NCI-H2081 (cell line): ENCODE data around the gene FNDC3B.
A peak's percentile ranks its signal among the peaks of the same experiment; 100 is the strongest.

ENCODE experiments used
- DNase-seq, 2 experiments: peaks; one replicate each; lab custom pipeline; 2025; lab: John Stamatoyannopoulos, UW

FNDC3B gene

GRCh38 chr3:172150268-172150667, 110.9 kb downstream of the FNDC3B start:
- no peak for DNase-seq

DNA sequence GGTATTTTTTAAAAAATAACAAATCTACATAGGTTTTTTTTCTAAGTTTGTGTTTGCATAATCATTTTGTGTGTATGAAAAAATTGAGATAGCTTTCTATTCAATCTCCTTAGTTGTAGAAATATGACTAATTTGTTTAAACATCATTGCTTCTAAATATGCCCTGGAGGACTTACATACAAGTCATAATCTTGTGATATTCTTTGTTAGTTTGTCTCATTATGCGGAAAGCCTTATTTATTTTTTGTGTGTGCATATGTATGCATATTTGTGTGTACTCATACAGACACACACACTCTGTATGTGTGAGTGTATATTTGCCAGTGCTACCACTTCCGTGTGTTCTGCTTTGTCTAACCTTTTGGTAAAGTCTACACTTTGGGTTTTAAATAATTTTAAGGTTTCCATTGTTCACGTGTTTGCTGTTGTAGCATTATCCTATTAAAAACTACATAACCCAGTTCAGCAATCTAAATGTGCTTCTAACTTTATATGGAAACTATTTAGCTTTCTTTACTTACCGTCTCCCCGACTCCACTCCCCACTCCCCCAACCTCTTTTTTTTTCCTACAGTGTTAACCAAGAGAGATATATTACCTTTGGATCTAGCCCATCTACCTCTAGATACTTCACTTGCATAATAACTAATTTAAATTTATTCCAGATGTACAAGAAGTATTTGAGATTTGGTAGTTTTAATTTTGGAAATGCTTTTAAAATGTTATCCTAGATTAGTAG, 111.7 kb downstream of the FNDC3B start:
- no peak for DNase-seq

GRCh38 chr3:172151651-172152649, 112.6 kb downstream of the FNDC3B start:
- no peak for DNase-seq

GRCh38 chr3:172152874-172153273, 113.5 kb downstream of the FNDC3B start:
- DNase-seq, result no peak

GRCh38 chr3:172153335-172153861, 114.0 kb downstream of the FNDC3B start:
- DNase-seq, result no peak

- DNase-seq, result no peak
Measured at GRCh38 chr3:172154768-172155664, 115.6 kb downstream of the FNDC3B start.

DNA sequence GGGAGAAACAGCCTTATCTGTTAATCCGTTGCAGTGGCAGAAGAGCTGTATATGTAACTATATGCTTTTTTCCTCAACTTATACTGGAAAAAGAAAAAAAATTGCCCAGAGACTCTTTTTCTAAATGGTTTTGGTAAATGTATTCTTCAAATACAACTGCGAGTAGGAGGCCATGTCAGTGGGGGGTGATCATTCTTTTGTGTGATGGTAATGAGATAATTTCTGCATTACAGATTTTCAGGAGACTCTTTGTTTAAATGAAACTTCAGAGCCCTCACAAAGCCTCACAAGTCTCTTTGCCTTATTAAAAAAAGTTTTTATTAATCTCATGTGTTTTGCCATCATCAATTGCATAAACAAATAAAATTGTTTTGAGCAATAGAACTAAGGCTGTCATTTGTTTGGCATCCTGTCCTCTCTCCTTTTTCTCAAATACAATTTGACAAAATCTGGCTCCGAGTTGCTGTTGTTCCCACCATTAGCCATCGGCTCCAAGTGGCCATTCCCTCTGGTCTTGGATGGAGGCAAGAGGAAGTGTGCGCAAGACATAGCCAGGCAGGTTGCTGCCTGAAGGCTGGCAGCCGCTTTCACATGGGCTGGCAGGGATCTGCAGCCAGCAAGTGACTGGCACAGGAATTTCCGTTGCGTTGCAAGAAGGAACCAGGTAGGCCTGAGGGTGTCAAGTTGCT, 116.7 kb downstream of the FNDC3B start:
- peak in 1 of 2 experiments; percentile 33 for DNase-seq

GRCh38 chr3:172156586-172156955, 117.2 kb downstream of the FNDC3B start:
- no peak for DNase-seq

DNA sequence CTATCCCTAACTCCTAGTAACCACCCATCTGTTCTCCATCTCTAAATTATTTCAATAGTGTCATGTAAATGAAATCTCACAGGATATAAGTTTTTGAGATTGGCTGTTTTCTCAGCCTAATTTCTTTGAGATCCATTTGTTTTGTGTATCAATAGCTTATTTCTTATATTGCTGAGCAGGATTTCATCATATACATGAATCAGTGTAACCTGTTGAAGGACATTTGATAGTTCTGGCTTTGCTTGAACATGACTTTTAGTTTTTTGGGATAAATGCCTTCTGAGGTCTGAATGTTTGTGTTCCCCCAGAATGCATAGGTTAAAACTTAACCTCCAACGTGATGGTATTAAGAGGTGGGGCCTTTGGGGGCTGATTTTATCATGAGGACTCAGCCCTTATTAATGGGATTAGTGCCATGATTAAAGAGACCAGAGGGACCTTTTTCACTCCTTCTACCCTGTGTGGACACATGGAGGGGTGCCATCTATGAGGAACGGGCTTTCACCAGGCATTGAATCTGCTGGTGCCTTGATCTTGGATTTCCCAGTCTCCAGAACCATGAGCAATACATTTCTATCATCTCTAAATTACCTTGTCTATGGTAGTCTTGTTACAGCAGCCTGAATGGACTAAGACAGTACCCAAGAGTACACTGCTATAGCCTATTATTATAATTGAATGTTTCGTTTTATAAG, 118.3 kb downstream of the FNDC3B start:
- DNase-seq, result no peak

GRCh38 chr3:172158741-172159140, 119.4 kb downstream of the FNDC3B start:
- no peak for DNase-seq

DNA sequence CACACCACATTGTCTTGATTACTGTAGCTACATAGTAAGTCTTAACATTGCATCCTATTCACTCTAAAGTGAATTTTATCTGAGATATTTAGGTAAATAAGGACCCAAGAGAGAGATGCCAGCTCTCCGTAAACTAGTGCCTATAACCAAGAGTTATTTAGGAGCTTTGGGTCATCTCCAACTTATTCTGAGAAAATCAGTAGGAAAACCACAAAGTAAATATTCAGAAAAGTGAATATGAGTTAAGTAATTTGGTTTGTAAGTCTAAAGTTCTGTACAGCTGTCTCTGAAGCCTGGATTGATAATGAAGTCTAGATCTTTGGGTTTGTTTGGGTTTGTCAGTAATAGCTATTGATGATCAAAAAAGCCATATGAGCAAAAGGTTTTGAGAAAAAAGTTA, 120.0 kb downstream of the FNDC3B start:
- DNase-seq, result no peak

- no peak for DNase-seq
Measured at GRCh38 chr3:172159962-172160538, 120.7 kb downstream of the FNDC3B start.

GRCh38 chr3:172161133-172161789, 121.9 kb downstream of the FNDC3B start:
- no peak for DNase-seq

- DNase-seq, result no peak
Measured at GRCh38 chr3:172161959-172162358, 122.6 kb downstream of the FNDC3B start.

DNA sequence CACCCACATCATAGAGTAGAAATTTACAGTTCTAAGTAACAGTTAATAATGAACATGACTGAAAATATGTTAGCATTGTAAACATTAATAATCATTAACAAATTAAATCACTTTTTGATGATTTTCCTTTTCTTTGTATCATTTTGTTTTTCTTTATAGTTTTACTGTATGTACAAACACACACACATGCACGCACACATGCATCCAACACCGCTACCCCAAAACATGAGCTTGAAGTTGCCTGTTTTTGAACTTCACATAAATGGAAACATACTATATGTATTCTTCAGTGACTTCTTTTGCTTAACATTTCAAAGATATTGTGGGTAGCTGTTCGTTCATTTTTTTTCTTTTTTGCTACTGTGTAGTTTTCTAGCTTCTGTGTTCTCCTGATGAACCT, 123.9 kb downstream of the FNDC3B start:
- DNase-seq, result no peak

- DNase-seq, result no peak
Measured at GRCh38 chr3:172164620-172165362, 125.4 kb downstream of the FNDC3B start.

- no peak for DNase-seq
Measured at GRCh38 chr3:172166261-172166660, 126.9 kb downstream of the FNDC3B start.

DNA sequence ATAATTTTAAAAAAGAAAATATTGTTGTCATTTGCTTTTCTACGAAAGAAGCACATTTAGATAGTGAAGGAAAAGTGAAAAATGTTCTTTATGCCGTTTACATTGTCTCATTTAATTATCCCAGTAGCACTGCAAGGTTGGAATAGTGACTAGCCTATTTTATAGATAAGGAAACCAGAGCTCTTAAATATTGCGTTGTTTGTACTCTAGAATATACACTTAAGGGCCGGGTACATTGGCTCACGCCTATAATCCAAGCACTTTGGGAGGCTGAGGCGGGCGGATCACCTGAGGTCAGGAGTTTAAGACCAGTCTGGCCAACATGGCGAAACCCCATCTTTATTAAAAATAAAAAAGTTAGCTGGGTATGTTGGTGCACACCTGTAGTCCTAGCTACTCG, 127.5 kb downstream of the FNDC3B start:
- DNase-seq, result no peak
